ENCODE measurements around the gene RALB.

RALB gene

DNA sequence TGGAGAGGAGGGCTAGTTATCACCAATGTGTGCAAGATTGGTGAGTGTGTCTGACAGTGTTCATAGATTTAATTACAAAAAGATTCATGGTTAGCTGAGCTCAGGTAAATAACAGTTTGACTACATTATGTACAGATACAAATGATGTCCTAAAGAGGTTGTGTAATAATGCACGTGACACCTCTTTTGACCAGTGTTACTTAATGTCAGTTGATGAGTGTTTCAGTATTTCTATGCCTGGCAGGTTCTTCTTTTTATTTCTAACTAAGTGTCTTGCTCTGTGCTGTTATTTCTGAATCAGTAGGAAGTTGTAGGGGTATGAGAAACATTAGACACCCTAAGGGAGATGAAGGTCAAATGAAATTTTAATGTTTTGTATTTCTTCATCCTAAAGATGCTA is 85.4 kb downstream of the RALB start:
- no peak for DNase-seq (ENCODE audit: low read depth)

DNA sequence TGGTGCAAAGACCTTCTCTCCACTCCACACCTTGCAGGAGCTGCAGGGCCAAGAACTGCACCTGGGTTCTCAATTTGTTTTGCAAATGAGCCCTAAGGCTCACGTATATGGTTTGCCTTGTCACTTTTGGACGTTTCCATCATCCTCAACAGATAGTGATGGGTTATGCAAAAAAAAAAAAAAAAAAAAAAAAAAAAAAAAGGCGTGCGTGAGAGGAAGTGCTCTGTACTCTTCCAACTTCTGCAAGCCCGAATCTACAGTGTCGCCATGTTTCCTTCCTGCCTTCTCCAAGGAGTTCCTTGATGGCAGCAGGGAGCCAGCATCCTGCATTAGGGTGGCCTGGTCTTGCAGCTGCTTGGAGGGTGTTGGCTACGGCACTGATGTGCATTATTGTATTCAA is 89.3 kb downstream of the RALB start:
- DNase-seq (ENCODE audit: low read depth) = no peak

DNA sequence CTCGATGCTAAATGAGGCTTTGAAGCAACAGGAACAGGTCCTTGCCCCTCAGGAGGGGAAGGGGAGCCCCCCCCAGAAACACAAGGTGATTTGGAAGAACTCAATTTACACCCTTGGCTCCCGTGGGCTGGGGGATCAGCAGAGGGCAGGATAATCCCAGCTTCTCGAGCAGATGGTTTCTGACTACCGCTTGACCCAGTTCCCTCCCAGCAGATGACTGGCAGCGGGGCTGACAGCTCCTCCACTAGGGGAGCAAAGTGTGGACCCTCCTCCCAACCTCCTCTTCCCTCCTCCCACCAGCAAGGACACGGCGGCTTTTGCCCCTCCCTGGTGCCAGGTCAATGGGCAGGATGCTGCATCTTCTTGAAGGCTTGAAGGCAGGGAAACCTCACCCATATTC is 89.8 kb downstream of the RALB start:
- no peak for DNase-seq (ENCODE audit: low read depth)

DNA sequence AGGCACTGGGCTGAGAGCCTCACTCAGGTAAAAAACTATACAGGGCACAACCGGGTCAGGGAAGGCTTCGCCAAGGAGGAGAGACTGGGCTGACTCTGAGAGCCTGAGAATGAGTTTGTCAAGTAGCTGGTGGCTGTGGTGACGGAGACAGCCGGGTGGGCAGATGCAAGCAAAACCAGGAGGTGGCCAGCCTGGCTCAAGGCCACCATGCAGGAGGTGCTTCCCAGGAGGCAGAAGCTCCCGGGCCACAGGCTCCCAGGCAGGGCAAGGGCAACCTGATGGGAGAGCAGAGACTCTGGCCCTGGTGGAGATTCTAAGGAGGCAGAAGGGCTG is 90.4 kb downstream of the RALB start:
- DNase-seq (ENCODE audit: low read depth) = no peak

DNA sequence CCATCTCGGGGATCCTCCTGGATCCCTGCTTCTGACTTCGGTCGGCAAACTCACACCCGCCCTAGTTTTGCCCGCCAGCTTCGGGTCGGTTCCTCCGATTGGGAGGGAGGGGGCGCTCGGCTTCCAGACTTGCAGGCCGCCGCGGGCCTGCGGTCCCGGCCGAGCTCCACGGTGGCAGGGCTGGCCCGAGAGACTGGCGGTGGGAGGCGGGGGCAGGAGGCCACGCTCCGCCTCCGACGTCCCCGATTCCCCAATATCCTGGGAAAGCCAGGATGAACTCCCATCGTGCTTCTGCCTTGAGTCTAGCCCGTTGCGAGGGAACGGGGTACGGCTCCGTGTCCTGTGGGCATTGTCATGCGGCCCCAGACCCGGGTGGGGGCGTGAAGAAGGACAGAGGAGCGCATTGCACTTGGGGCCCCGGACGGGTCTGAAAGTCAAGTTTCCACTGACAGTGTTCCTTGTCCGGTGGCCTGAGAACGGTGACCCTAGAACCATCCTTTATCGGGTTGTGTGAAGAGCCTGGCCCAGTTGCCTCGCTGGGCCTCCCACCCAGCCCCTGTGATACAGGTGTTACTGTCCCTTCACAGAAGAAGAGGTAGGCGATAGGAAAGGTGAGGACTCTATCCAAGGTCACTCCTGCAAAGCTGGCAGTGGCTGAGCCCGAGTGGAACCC is 90.9 kb downstream of the RALB start:
- DNase-seq (ENCODE audit: low read depth) = peak; percentile 66
